ENCODE results near the gene TYW5. TPM values are rescaled to one million over a fixed set of nuclear protein-coding genes. Genes with fewer than 3 reads are reported as not detected.
A peak's percentile ranks its signal among the peaks of the same experiment; 100 is the strongest.

The TYW5 gene
- total and polyA plus RNA-seq, 2 of the 13 experiments (the other 11 are each of a cell fraction or from before 2014, with no cell fraction given): 8.3 to 14.6 TPM

- no peak for TF ChIP-seq ZNF776 (CRISPR knock-in tag; IDR thresholded peaks at IDR 0.05)
- TF ChIP-seq ZFAT (CRISPR knock-in tag; conservative IDR thresholded peaks at IDR 0.05): no peak
- TF ChIP-seq CERS6 (CRISPR knock-in tag; IDR thresholded peaks at IDR 0.05): no peak
- TF ChIP-seq ZBTB8A (CRISPR knock-in tag; IDR thresholded peaks at IDR 0.05; ENCODE audit: borderline replicate concordance, low read depth): no peak
- TF ChIP-seq ZNF224 (CRISPR knock-in tag; IDR thresholded peaks at IDR 0.05): no peak
- no peak for TF ChIP-seq NKX3-1 (CRISPR knock-in tag; IDR thresholded peaks at IDR 0.05)
- TF ChIP-seq HOXD1 (CRISPR knock-in tag; IDR thresholded peaks at IDR 0.05): no peak
- TF ChIP-seq MLLT10 (CRISPR knock-in tag; IDR thresholded peaks at IDR 0.05): 0 out of 2 replicates have a peak, but pooled peaks have one; percentile 43
- TF ChIP-seq ZSCAN9 (CRISPR knock-in tag; IDR thresholded peaks at IDR 0.05; ENCODE audit: borderline replicate concordance): no peak
- no peak for TF ChIP-seq ZBTB33 (CRISPR knock-in tag; IDR thresholded peaks at IDR 0.05)
- TF ChIP-seq ZNF253 (CRISPR knock-in tag; IDR thresholded peaks at IDR 0.05; ENCODE audit: borderline replicate concordance): no peak
- TF ChIP-seq PAXIP1 (CRISPR knock-in tag; conservative IDR thresholded peaks at IDR 0.05): no peak
- TF ChIP-seq MEIS2 (CRISPR knock-in tag; IDR thresholded peaks at IDR 0.05): no peak
- no peak for TF ChIP-seq TBL1XR1 (IDR thresholded peaks at IDR 0.05; ENCODE audit: borderline replicate concordance, low read length, partially characterized antibody)
- TF ChIP-seq ZNF670 (CRISPR knock-in tag; IDR thresholded peaks at IDR 0.05; ENCODE audit: borderline replicate concordance): no peak
- no peak for TF ChIP-seq SMARCE1 (IDR thresholded peaks at IDR 0.05; ENCODE audit: borderline replicate concordance)
- no peak for TF ChIP-seq PREB (CRISPR knock-in tag; IDR thresholded peaks at IDR 0.05)
- TF ChIP-seq HNF4A (CRISPR knock-in tag; IDR thresholded peaks at IDR 0.05): no peak
- no peak for TF ChIP-seq ZBTB4 (CRISPR knock-in tag; IDR thresholded peaks at IDR 0.05; ENCODE audit: borderline replicate concordance)
Measured at GRCh38 chr2:199955007-199955338, 318 bp downstream of the TYW5 start (continued).
